Superior temporal gyrus (tissue), 1 donor: ENCODE data around the gene CDCA8.
"Not testable (repeated sequence)": the region's sequence is repeated elsewhere in the genome, so short reads cannot be mapped to it uniquely, and the experiment has no call there.

ENCODE experiments used
- DNase-seq: peaks from one replicate; pipeline ENCODE4 v3.0.0-alpha.2; 2016; ENCODE audit errors: extremely low spot score

CDCA8 gene

GRCh38 chr1:37673920-37674319 lies 18.4 kb upstream of the CDCA8 start:
- no peak for DNase-seq

GRCh38 chr1:37676281-37677142 lies 15.8 kb upstream of the CDCA8 start:
- peak; percentile 22 for DNase-seq

GRCh38 chr1:37677143-37677439 lies 15.2 kb upstream of the CDCA8 start:
- no peak for DNase-seq

GRCh38 chr1:37677808-37678207 lies 14.5 kb upstream of the CDCA8 start:
- no peak for DNase-seq

GRCh38 chr1:37680933-37681332 lies 11.4 kb upstream of the CDCA8 start:
- no peak for DNase-seq

- peak; percentile 93 for DNase-seq
Observed at GRCh38 chr1:37682334-37682987, 9.9 kb upstream of the CDCA8 start.

GRCh38 chr1:37684182-37684581 lies 8.1 kb upstream of the CDCA8 start:
- DNase-seq, result not testable (repeated sequence)

GRCh38 chr1:37685722-37686121 lies 6.6 kb upstream of the CDCA8 start:
- DNase-seq, result no peak

- DNase-seq, result not testable (repeated sequence)
Observed at GRCh38 chr1:37687764-37688163, 4.6 kb upstream of the CDCA8 start.

GRCh38 chr1:37688926-37689325 lies 3.4 kb upstream of the CDCA8 start:
- DNase-seq, result no peak

GRCh38 chr1:37691497-37692077 lies 729 bp upstream of the CDCA8 start:
- DNase-seq, result no peak

GRCh38 chr1:37692834-37693175 lies 489 bp downstream of the CDCA8 start:
- no peak for DNase-seq

GRCh38 chr1:37697090-37697489 lies 4.8 kb downstream of the CDCA8 start:
- DNase-seq, result no peak

GRCh38 chr1:37697737-37698136 lies 5.4 kb downstream of the CDCA8 start:
- no peak for DNase-seq

- no peak for DNase-seq
Observed at GRCh38 chr1:37699147-37699546, 6.8 kb downstream of the CDCA8 start.

- DNase-seq, result no peak
Observed at GRCh38 chr1:37701051-37701450, 8.7 kb downstream of the CDCA8 start.

GRCh38 chr1:37703061-37703460 lies 10.7 kb downstream of the CDCA8 start:
- DNase-seq, result no peak

GRCh38 chr1:37704966-37705365 lies 12.7 kb downstream of the CDCA8 start:
- DNase-seq, result no peak

GRCh38 chr1:37705399-37705798 lies 13.1 kb downstream of the CDCA8 start:
- DNase-seq, result no peak

GRCh38 chr1:37708471-37708870 lies 16.2 kb downstream of the CDCA8 start:
- DNase-seq, result no peak

GRCh38 chr1:37714226-37714625 lies 21.9 kb downstream of the CDCA8 start:
- no peak for DNase-seq

GRCh38 chr1:37714689-37715088 lies 22.4 kb downstream of the CDCA8 start:
- no peak for DNase-seq

GRCh38 chr1:37716321-37716720 lies 24.0 kb downstream of the CDCA8 start:
- DNase-seq, result no peak
